Measurements from ENCODE around the gene RXFP1.

Gene RXFP1

GRCh38 chr4:158543191-158543590, 21.5 kb downstream of the RXFP1 start:
- no peak for TF ChIP-seq MYC (IDR thresholded peaks at IDR 0.05; ENCODE audit: low read depth, low read length)
- no peak for TF ChIP-seq POLR2A (IDR thresholded peaks at IDR 0.05; ENCODE audit: extremely low read depth, insufficient read length)
- TF ChIP-seq CTCF (IDR thresholded peaks at IDR 0.05; ENCODE audit: low read depth, low read length) = no peak
- no peak for TF ChIP-seq MAX (IDR thresholded peaks at IDR 0.05; ENCODE audit: low read depth, low read length)
- DNase-seq (ENCODE audit: low read depth) = no peak
- H3K4me3 ChIP-seq (ENCODE audit: low read depth, low read length) = no peak overlapping the region

- no peak overlapping the region for H3K4me3 ChIP-seq (ENCODE audit: low read depth, low read length)
- TF ChIP-seq POLR2A (IDR thresholded peaks at IDR 0.05; ENCODE audit: extremely low read depth, insufficient read length) = no peak
- DNase-seq (ENCODE audit: low read depth) = no peak
Measured at GRCh38 chr4:158544141-158544540, 22.5 kb downstream of the RXFP1 start.

GRCh38 chr4:158553364-158553763, 31.7 kb downstream of the RXFP1 start:
- no peak for TF ChIP-seq MYC (IDR thresholded peaks at IDR 0.05; ENCODE audit: low read depth, low read length)
- no peak for TF ChIP-seq MAX (IDR thresholded peaks at IDR 0.05; ENCODE audit: low read depth, low read length)
- TF ChIP-seq POLR2A (IDR thresholded peaks at IDR 0.05; ENCODE audit: extremely low read depth, insufficient read length) = no peak
- TF ChIP-seq CTCF (IDR thresholded peaks at IDR 0.05; ENCODE audit: low read depth, low read length) = no peak
- H3K4me3 ChIP-seq (ENCODE audit: low read depth, low read length) = no peak overlapping the region
- DNase-seq (ENCODE audit: low read depth) = no peak

GRCh38 chr4:158560284-158560683, 38.6 kb downstream of the RXFP1 start:
- no peak for DNase-seq (ENCODE audit: low read depth)
- TF ChIP-seq CTCF (IDR thresholded peaks at IDR 0.05; ENCODE audit: low read depth, low read length) (no peak), MYC (IDR thresholded peaks at IDR 0.05; ENCODE audit: low read depth, low read length) (no peak), POLR2A (IDR thresholded peaks at IDR 0.05; ENCODE audit: extremely low read depth, insufficient read length) (no peak), MAX (IDR thresholded peaks at IDR 0.05; ENCODE audit: low read depth, low read length) (no peak)
- no peak overlapping the region for H3K4me3 ChIP-seq (ENCODE audit: low read depth, low read length)

- TF ChIP-seq CTCF (IDR thresholded peaks at IDR 0.05; ENCODE audit: low read depth, low read length) (no peak), MAX (IDR thresholded peaks at IDR 0.05; ENCODE audit: low read depth, low read length) (no peak), MYC (IDR thresholded peaks at IDR 0.05; ENCODE audit: low read depth, low read length) (no peak), POLR2A (IDR thresholded peaks at IDR 0.05; ENCODE audit: extremely low read depth, insufficient read length) (no peak)
- no peak overlapping the region for H3K4me3 ChIP-seq (ENCODE audit: low read depth, low read length)
- DNase-seq (ENCODE audit: low read depth) = no peak
Measured at GRCh38 chr4:158566860-158567259, 45.2 kb downstream of the RXFP1 start.

- DNase-seq (ENCODE audit: low read depth) = no peak
- no peak overlapping the region for H3K4me3 ChIP-seq (ENCODE audit: low read depth, low read length)
- TF ChIP-seq POLR2A (IDR thresholded peaks at IDR 0.05; ENCODE audit: extremely low read depth, insufficient read length) (no peak), CTCF (IDR thresholded peaks at IDR 0.05; ENCODE audit: low read depth, low read length) (no peak), MAX (IDR thresholded peaks at IDR 0.05; ENCODE audit: low read depth, low read length) (no peak), MYC (IDR thresholded peaks at IDR 0.05; ENCODE audit: low read depth, low read length) (no peak)
Measured at GRCh38 chr4:158571736-158572135, 50.1 kb downstream of the RXFP1 start.

Measured in NB4 (cell line).